Left ventricle myocardium inferior (tissue), 1 donor: ENCODE results near the gene FZD2. TPM values are rescaled to one million over a fixed set of nuclear protein-coding genes. Genes with fewer than 3 reads are reported as not detected.
"Not testable (repeated sequence)": the region's sequence is repeated elsewhere in the genome, so short reads cannot be mapped to it uniquely, and the experiment has no call there.

Source experiments
- DNase-seq: peaks from one replicate; pipeline ENCODE4 v3.0.0-alpha.2; 2020
- H3K27ac ChIP-seq: fragments of 200-600 bp; replicated peaks from 2 replicates; pipeline ENCODE4 v1.8.0; 2021
- H3K27me3 ChIP-seq: fragments of 200-600 bp; 2 replicates; pipeline ENCODE4 v1.8.0; 2021; ENCODE audit warnings: low read depth
- H3K36me3 ChIP-seq: fragments of 200-600 bp; 2 replicates; pipeline ENCODE4 v1.8.0; 2021
- H3K4me1 ChIP-seq: fragments of 200-600 bp; 2 replicates; pipeline ENCODE4 v1.8.0; 2021
- H3K4me3 ChIP-seq: fragments of 200-600 bp; 2 replicates; pipeline ENCODE4 v1.8.0; 2021; ENCODE audit warnings: mild to moderate bottlenecking, moderate library complexity
- H3K9me3 ChIP-seq: fragments of 200-600 bp; replicated peaks from 2 replicates; pipeline ENCODE4 v1.8.0; 2021
- CTCF ChIP-seq: fragments of 200-600 bp; IDR thresholded peaks from 2 replicates; pipeline ENCODE4 v1.8.0; 2021; ENCODE audit warnings: antibody characterized with exemption, mild to moderate bottlenecking, borderline replicate concordance
- intact Hi-C: fragments of 100-400 bp; cut with micrococcal nuclease; formaldehyde crosslinking; loops from one replicate; pipeline ENCODE4 v1.11.0; 2022
- long read RNA-seq: library from polyadenylated mRNA; unstranded; transcript quantifications from one replicate; pipeline ENCODE4 v2.0.0, GENCODE V29; 2021
- total RNA-seq: library from RNA; stranded (reverse); fragmentation: NEBNext Ultra II Directional; extraction: Animal tissue kit (Norgen Biotek cat#: 25700); gene quantifications from one replicate; pipeline ENCODE4 v1.2.1, GENCODE V29; 2021
- donor health status: DM: no; HTN: yes; CAD: no; lungs with severe emphysema.

Gene FZD2
- 4.0 TPM for total RNA-seq
- long read RNA-seq, transcript FZD2-201 (1 exons, 2,112 nt): major isoform, 8 of 8 reads
- long read RNA-seq, partial matches to known transcripts: 0 of 8 reads
- long read RNA-seq, other reads (novel, unspliced or antisense): 0 of 8 reads

GRCh38 chr17:44556832-44557606 lies at the start of gene FZD2:
TSS of gene FZD2 (plus strand) at chr17:44557484. CDS start at chr17:44557689, 205 bp downstream.
- peak; percentile 83 for DNase-seq
- intact Hi-C loops: no loop called here
- Histone ChIP-seq H3K9me3 (no peaks in the 10 kb centered on the region), H3K36me3 (no peaks in the 10 kb centered on the region), H3K27ac (peak within 1 kb of the TSS; percentile 67), H3K4me1 (peaks cover 26% of the 10 kb centered on the region), H3K27me3 (peaks cover 22% of the 10 kb centered on the region), H3K4me3 (peak within 1 kb of the TSS; percentile 79)
- TF ChIP-seq CTCF: no peak

- H3K4me1 ChIP-seq, H3K36me3 ChIP-seq, H3K9me3 ChIP-seq, intact Hi-C loops, H3K4me3 ChIP-seq, DNase-seq, H3K27ac ChIP-seq: not testable (repeated sequence)
- H3K27me3 ChIP-seq: peaks cover 46% of the 10 kb centered on the region
Measured at GRCh38 chr17:44511241-44512134, 45.8 kb upstream of the FZD2 start.

GRCh38 chr17:44518032-44518431 lies 39.3 kb upstream of the FZD2 start:
- intact Hi-C loops: no loop called here
- Histone ChIP-seq H3K27ac (no peak overlapping the region), H3K9me3 (no peaks in the 10 kb centered on the region), H3K36me3 (no peaks in the 10 kb centered on the region), H3K4me3 (no peak overlapping the region), H3K4me1 (no peaks in the 10 kb centered on the region), H3K27me3 (peaks cover 53% of the 10 kb centered on the region)
- no peak for TF ChIP-seq CTCF
- DNase-seq: no peak

GRCh38 chr17:44522883-44523671 lies 34.2 kb upstream of the FZD2 start:
- intact Hi-C loops: no loop called here
- DNase-seq: peak; percentile 65
- Histone ChIP-seq H3K27ac (no peak overlapping the region), H3K27me3 (peaks cover 48% of the 10 kb centered on the region), H3K4me3 (no peak overlapping the region), H3K4me1 (no peaks in the 10 kb centered on the region), H3K36me3 (no peaks in the 10 kb centered on the region), H3K9me3 (peaks cover 7% of the 10 kb centered on the region)
- peak; percentile 65 for TF ChIP-seq CTCF

- Histone ChIP-seq H3K27me3 (peaks cover 42% of the 10 kb centered on the region), H3K4me1 (no peaks in the 10 kb centered on the region)
- intact Hi-C loops: no loop called here
Measured at GRCh38 chr17:44523672-44523972, 33.7 kb upstream of the FZD2 start.

More at GRCh38 chr17:44523672-44523972, 33.7 kb upstream of the FZD2 start:
- DNase-seq: no peak
- no peak overlapping the region for H3K4me3 ChIP-seq
- H3K27ac ChIP-seq: no peak overlapping the region
- no peaks in the 10 kb centered on the region for H3K36me3 ChIP-seq
- H3K9me3 ChIP-seq: peaks cover 7% of the 10 kb centered on the region
- TF ChIP-seq CTCF: no peak
